GM12878 (cell line): ENCODE results near the gene TAMALIN. TPM values are rescaled to one million over a fixed set of nuclear protein-coding genes. Genes with fewer than 3 reads are reported as not detected.

Experiments
- ATAC-seq: fragments of 200-7000 bp; cut with Tn5 transposase; 3 replicates; pipeline ENCODE4 v1.9.1; 2020; ENCODE audit warnings: mild to moderate bottlenecking, moderate library complexity
- BruUV-seq: library from RNA; stranded (reverse); fragments of 400-500 nt; replicated peaks from 2 replicates; lab custom pipeline; 2021; lab: Mats Ljungman, UMichigan
- CTCF ChIA-PET: fragments of 300-600 bp; sonication (Branson Sonifier 250); formaldehyde crosslinking; extraction: SDS; loops from one replicate; lab custom pipeline; 2021; ENCODE audit warnings: inconsistent platforms; lab: Yijun Ruan, JAX
- POLR2A ChIA-PET: fragments of 350-600 bp; formaldehyde crosslinking; extraction: SDS; loops from one replicate; lab custom pipeline; 2021; ENCODE audit warnings: inconsistent platforms; lab: Charles Lee
- RAD21 ChIA-PET: fragments of 300-600 bp; sonication (Branson Sonifier 250); formaldehyde crosslinking; loops from one replicate; lab custom pipeline; 2023; ENCODE audit warnings: antibody characterized with exemption; ENCODE audit not compliant: unreplicated experiment; lab: Charles Lee
- SMC1A ChIA-PET: fragments of 300-600 bp; sonication (Branson Sonifier 250); formaldehyde crosslinking; loops from one replicate; lab custom pipeline; 2023; ENCODE audit not compliant: unreplicated experiment, uncharacterized antibody; lab: Charles Lee
- DNase-seq: peaks from one replicate; pipeline ENCODE4 v3.0.0-alpha.2; 2011; ENCODE audit warnings: low read depth, low spot score
- FAIRE-seq: peaks from 3 replicates; lab custom pipeline; 2011; peaks lifted over from hg19 to GRCh38; lab: Jason Lieb, UNC
- H2AFZ ChIP-seq: 2 replicates; pipeline ENCODE4 v1.6.0; 2011; ENCODE audit warnings: low read depth, low read length, control low read depth; ENCODE audit not compliant: control insufficient read depth
- H3K27ac ChIP-seq: 2 replicates; pipeline ENCODE4 v1.5.1; 2011; ENCODE audit warnings: control low read depth; ENCODE audit not compliant: control insufficient read depth, insufficient read depth
- H3K27me3 ChIP-seq, 2 experiments: replicated peaks in 1 of 2; 2 replicates each; pipeline versions ENCODE4 v1.6.0 to v1.6.1; 2011; ENCODE audit warnings: low read length in 1 of 2; ENCODE audit not compliant: control insufficient read depth in 2 of 2, insufficient read depth in 2 of 2
- H3K36me3 ChIP-seq, 2 experiments: 2 replicates each; pipeline ENCODE4 v1.5.1; 2011; ENCODE audit warnings: low read length in 1 of 2; ENCODE audit not compliant: control insufficient read depth in 2 of 2, insufficient read depth in 2 of 2
- H3K4me1 ChIP-seq: 2 replicates; pipeline ENCODE4 v1.6.1; 2011; ENCODE audit warnings: mild to moderate bottlenecking, low read length, moderate library complexity, mixed read lengths; ENCODE audit not compliant: control insufficient read depth, insufficient read depth
- H3K4me2 ChIP-seq: 2 replicates; pipeline ENCODE4 v1.6.0; 2011; ENCODE audit warnings: control low read depth; ENCODE audit not compliant: control insufficient read depth, insufficient read depth
- H3K4me3 ChIP-seq: fragments of 200-600 bp; sonication (generic); 2 replicates; pipeline ENCODE4 v1.5.1; 2016
- H3K79me2 ChIP-seq: 2 replicates; pipeline ENCODE4 v1.6.0; 2011; ENCODE audit warnings: low read length; ENCODE audit not compliant: control insufficient read depth, insufficient read depth
- H3K9ac ChIP-seq: 2 replicates; pipeline ENCODE4 v1.8.0; 2011; ENCODE audit warnings: low read length, control low read depth, mixed read lengths; ENCODE audit not compliant: control insufficient read depth, insufficient read depth
- H3K9me3 ChIP-seq: replicated peaks from 3 replicates; pipeline ENCODE4 v1.5.1; 2011; ENCODE audit warnings: mild to moderate bottlenecking, low read length; ENCODE audit not compliant: control insufficient read depth, insufficient read depth
- H4K20me1 ChIP-seq: 2 replicates; pipeline ENCODE4 v1.6.0; 2011; ENCODE audit not compliant: control insufficient read depth, insufficient read depth
- CBFB ChIP-seq: IDR thresholded peaks from 2 replicates; pipeline ENCODE4 v1.6.1; 2016; ENCODE audit warnings: antibody characterized with exemption, low read depth
- CHD2 ChIP-seq: IDR thresholded peaks from 2 replicates; pipeline ENCODE4 v1.6.1; 2011; ENCODE audit warnings: low read depth, low read length, improper control_type of control experiment, borderline replicate concordance
- E2F4 ChIP-seq: IDR thresholded peaks from 2 replicates; pipeline ENCODE4 v1.6.1; 2012; ENCODE audit warnings: low read depth, low read length, improper control_type of control experiment
- ESRRA ChIP-seq: IDR thresholded peaks from 2 replicates; pipeline ENCODE4 v1.6.1; 2012; ENCODE audit warnings: mild to moderate bottlenecking, low read length, improper control_type of control experiment
- FOXK2 ChIP-seq: fragments of 450-650 bp; IDR thresholded peaks from 2 replicates; pipeline ENCODE4 v1.6.1; 2017; ENCODE audit warnings: mild to moderate bottlenecking, moderate library complexity
- IKZF2 ChIP-seq, 2 experiments: fragments of 450-650 bp; IDR thresholded peaks; 2 replicates each; pipeline ENCODE4 v1.6.1; 2017; ENCODE audit warnings: mild to moderate bottlenecking in 2 of 2, moderate library complexity in 2 of 2
- JUND ChIP-seq: IDR thresholded peaks from 2 replicates; pipeline ENCODE4 v1.6.1; 2012; ENCODE audit warnings: low read depth, mild to moderate bottlenecking, low read length, improper control_type of control experiment, moderate library complexity
- MEF2A ChIP-seq: IDR thresholded peaks from 2 replicates; pipeline ENCODE4 v1.6.1; 2011; ENCODE audit warnings: low read depth, mild to moderate bottlenecking, low read length, moderate library complexity; ENCODE audit not compliant: insufficient read depth
- MEF2B ChIP-seq: fragments of 450-650 bp; IDR thresholded peaks from 2 replicates; pipeline ENCODE4 v1.6.1; 2018; ENCODE audit warnings: mild to moderate bottlenecking, moderate library complexity; ENCODE audit not compliant: partially characterized antibody, poor library complexity, severe bottlenecking
- POLR2AphosphoS5 ChIP-seq: IDR thresholded peaks from 2 replicates; pipeline ENCODE4 v1.6.1; 2011; ENCODE audit warnings: mild to moderate bottlenecking, low read length, inconsistent platforms
- RCOR1 ChIP-seq: conservative IDR thresholded peaks from 2 replicates; pipeline ENCODE4 v1.6.1; 2012; ENCODE audit warnings: low read depth, low read length, improper control_type of control experiment
- SMAD5 ChIP-seq: IDR thresholded peaks from 2 replicates; pipeline ENCODE4 v1.6.1; 2016; ENCODE audit warnings: antibody characterized with exemption, low read depth
- SP1 ChIP-seq: IDR thresholded peaks from one replicate; pipeline ENCODE4 v1.6.1; 2011; ENCODE audit warnings: low read depth, low read length
- WGBS: methylation state at CpG from one replicate; pipeline ENCODE4 v1.1.6; 2016; ENCODE audit warnings: low lambda C conversion rate; ENCODE audit not compliant: insufficient replicate concordance, insufficient coverage; ENCODE audit errors: missing lambda C conversion rate; 5-methylcytosine and 5-hydroxymethylcytosine counted together
- in situ Hi-C: fragments of 300-500 bp; cut with MboI; formaldehyde crosslinking; loops from 9 replicates; pipeline ENCODE4 v1.14.3; 2018; ENCODE audit warnings: mixed read lengths
- intact Hi-C: fragments of 100-400 bp; cut with micrococcal nuclease; formaldehyde crosslinking; loops from one replicate; pipeline ENCODE4 v1.14.2; 2022; ENCODE audit not compliant: unreplicated experiment
- polyA plus RNA-seq, 11 experiments: library from polyadenylated mRNA; depleted of rRNA in 4 of 11; unstranded in 6 of 11; stranded (reverse) in 5 of 11; fragments of >200 nt; fragmentation: Nextera tagmentation in 4 of 11; fragmentation: Illumina TruSeq in 1 of 11; extraction: Ambion mirVana in 4 of 11; extraction: Trizol in 1 of 11; gene quantifications; 1 replicate in 1 of 11; 2 replicates in 10 of 11; pipeline versions ENCODE4 v1.2.1 to v1.2.3, GENCODE V29; 2011 to 2016; ENCODE audit warnings: inconsistent platforms in 2 of 11, missing spikeins in 2 of 11, low read depth in 1 of 11
- total RNA-seq, 4 experiments: library from RNA; depleted of rRNA in 3 of 4; stranded (reverse); fragments of >200 nt in 3 of 4; fragmentation: Illumina TruSeq in 1 of 4; extraction: Trizol in 1 of 4; gene quantifications; 2 replicates each; pipeline versions ENCODE4 v1.2.1 to v1.2.3, GENCODE V29; 2013 to 2021

TAMALIN gene
- total and polyA plus RNA-seq, 10 of the 15 experiments (the other 5 are each of a cell fraction or from before 2014, with no cell fraction given) = 0.09 to 0.58 (median 0.19) TPM; not detected in 4

DNA sequence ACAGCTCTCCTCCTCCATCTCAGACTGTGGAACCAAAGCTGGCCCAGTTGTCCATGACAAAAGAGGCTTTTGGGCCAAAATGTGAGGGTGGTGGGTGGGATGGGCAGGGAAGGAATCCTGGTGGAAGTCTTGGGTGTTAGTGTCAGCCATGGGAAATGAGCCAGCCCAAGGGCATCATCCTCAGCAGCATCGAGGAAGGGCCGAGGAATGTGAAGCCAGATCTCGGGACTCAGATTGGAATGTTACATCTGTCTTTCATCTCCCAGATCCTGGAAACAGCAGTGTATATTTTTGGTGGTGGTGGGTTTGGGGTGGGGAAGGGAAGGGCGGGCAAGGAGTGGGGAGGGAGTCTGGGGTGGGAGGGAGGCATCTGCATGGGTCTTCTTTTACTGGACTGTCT is 11.8 kb upstream of the TAMALIN start:
- in situ Hi-C loops = no loop called here
- 49% methylated on average over 3 of the region's 4 CpGs for WGBS
- no peak overlapping the region for H3K27ac ChIP-seq
- no peaks in the 10 kb centered on the region for H4K20me1 ChIP-seq
- DNase-seq = no peak
- H3K27me3 ChIP-seq = no peaks in the 10 kb centered on the region; a peak in 1 of 4 replicates
- POLR2A ChIA-PET = no interaction called here
- no peak for FAIRE-seq
- no peak overlapping the region for H2AFZ ChIP-seq
- no peak for ATAC-seq
- H3K9me3 ChIP-seq = no peaks in the 10 kb centered on the region
- no TSS peak for BruUV-seq
- SMC1A ChIA-PET = interaction anchor here (1.0 to 2.9 kb wide), 3 partner anchors 28 to 124 kb away, joined by 3 to 11 read pairs (median 3); no protein-coding TSS in a partner anchor
- no peak overlapping the region for H3K9ac ChIP-seq
- RAD21 ChIA-PET = interaction anchor here (1.0 to 5.5 kb wide), 2 partner anchors 26 to 30 kb away, joined by 3 to 54 read pairs; no protein-coding TSS in a partner anchor
- no peak overlapping the region for H3K4me3 ChIP-seq
- no peaks in the 10 kb centered on the region for H3K4me1 ChIP-seq
- H3K79me2 ChIP-seq = no peaks in the 10 kb centered on the region
- no peak overlapping the region for H3K4me2 ChIP-seq
- no peaks in the 10 kb centered on the region for H3K36me3 ChIP-seq
- CTCF ChIA-PET = interaction anchor here (1.1 to 14.4 kb wide), 4 partner anchors 8 to 27 kb away, joined by 3 to 334 read pairs (median 16); no protein-coding TSS in a partner anchor
- intact Hi-C loops = no loop called here
- TF ChIP-seq RCOR1 (no peak), JUND (no peak), POLR2AphosphoS5 (no peak), CHD2 (no peak), MEF2A (no peak), SP1 (no peak), FOXK2 (no peak), MEF2B (no peak), ESRRA (no peak), IKZF2 (IDR thresholded peaks at IDR 0.05) (no peak), SMAD5 (no peak), E2F4 (no peak), CBFB (no peak)
